K562 (cell line): Measurements from ENCODE around the gene CST6. TPM values are rescaled to one million over a fixed set of nuclear protein-coding genes. Genes with fewer than 3 reads are reported as not detected.

Experiments used
- CBX1 ChIP-seq: sonication (generic); IDR thresholded peaks from 2 replicates; pipeline ENCODE4 v1.6.1; 2016; ENCODE audit warnings: antibody characterized with exemption, low read depth, mild to moderate bottlenecking
- CEBPB ChIP-seq: fragments of 450-650 bp; IDR thresholded peaks from 2 replicates; pipeline ENCODE4 v1.6.1; 2016; ENCODE audit warnings: missing genetic modification characterization, missing compliant biosample characterization
- CREBBP ChIP-seq: IDR thresholded peaks from one replicate; pipeline ENCODE4 v1.6.1; 2012; ENCODE audit warnings: low read depth, mild to moderate bottlenecking, control low read depth, inconsistent platforms, low read length
- CTBP1 ChIP-seq: fragments of 450-650 bp; IDR thresholded peaks from 2 replicates; pipeline ENCODE4 v1.6.1; 2016; ENCODE audit warnings: borderline replicate concordance
- ESRRB ChIP-seq: fragments of 250-450 bp; sonication (Bioruptor Pico); IDR thresholded peaks from 2 replicates; pipeline ENCODE4 v1.5.0; 2020; ENCODE audit warnings: mild to moderate bottlenecking, moderate library complexity, borderline replicate concordance
- FOS ChIP-seq: IDR thresholded peaks from 3 replicates; pipeline ENCODE4 v1.6.1; 2011; ENCODE audit not compliant: insufficient read length; ENCODE audit errors: extremely low read depth
- GTF2E2 ChIP-seq: fragments of 200-800 bp; sonication (Bioruptor generic); IDR thresholded peaks from 2 replicates; pipeline ENCODE4 v1.6.1; 2016; ENCODE audit warnings: missing genetic modification characterization, missing compliant biosample characterization
- HINFP ChIP-seq: fragments of 450-650 bp; conservative IDR thresholded peaks from 2 replicates; pipeline ENCODE4 v1.6.1; 2016; ENCODE audit warnings: missing genetic modification characterization, low read depth, mild to moderate bottlenecking, control low read depth, missing compliant biosample characterization
- JUNB ChIP-seq: fragments of 450-650 bp; formaldehyde crosslinking; conservative IDR thresholded peaks from 2 replicates; pipeline ENCODE4 v1.4.0; 2020; ENCODE audit warnings: mild to moderate bottlenecking
- MIER1 ChIP-seq: fragments of 450-650 bp; IDR thresholded peaks from 2 replicates; pipeline ENCODE4 v1.6.1; 2016; ENCODE audit warnings: antibody characterized with exemption, mild to moderate bottlenecking, low read depth
- MXI1 ChIP-seq: IDR thresholded peaks from 2 replicates; pipeline ENCODE4 v1.6.1; 2011; ENCODE audit warnings: low read depth, mild to moderate bottlenecking, improper control_type of control experiment, low read length
- NONO ChIP-seq, 2 experiments: fragments of 200-400 bp in 1 of 2; fragments of 450-650 bp in 1 of 2; formaldehyde crosslinking in 1 of 2; IDR thresholded peaks; 2 replicates each; pipeline ENCODE4 v1.6.1; 2017; ENCODE audit warnings: low read depth in 2 of 2, mild to moderate bottlenecking in 2 of 2, moderate library complexity in 2 of 2, low read length in 1 of 2
- POLR2G ChIP-seq: fragments of 200-400 bp; formaldehyde crosslinking; IDR thresholded peaks from 2 replicates; pipeline ENCODE4 v1.6.1; 2017; ENCODE audit warnings: low read depth, mild to moderate bottlenecking, antibody characterized with exemption, low read length, moderate library complexity
- POLR3A ChIP-seq: IDR thresholded peaks from 2 replicates; pipeline ENCODE4 v1.6.1; 2011; ENCODE audit warnings: borderline replicate concordance, mild to moderate bottlenecking, moderate library complexity; ENCODE audit not compliant: insufficient read length, insufficient read depth; ENCODE audit errors: extremely low read depth
- RHOXF2B ChIP-seq: fragments of 250-450 bp; sonication (Bioruptor Pico); conservative IDR thresholded peaks from 2 replicates; pipeline ENCODE4 v1.5.1; 2021
- SAFB2 ChIP-seq: fragments of 200-400 bp; formaldehyde crosslinking; IDR thresholded peaks from 2 replicates; pipeline ENCODE4 v1.6.1; 2018; ENCODE audit warnings: borderline replicate concordance, low read length, low read depth, moderate library complexity; ENCODE audit not compliant: severe bottlenecking
- SMAD3 ChIP-seq: fragments of 450-650 bp; formaldehyde crosslinking; conservative IDR thresholded peaks from 2 replicates; pipeline ENCODE4 v1.4.0; 2020; ENCODE audit warnings: mild to moderate bottlenecking
- SMARCC2 ChIP-seq: fragments of 450-650 bp; IDR thresholded peaks from 2 replicates; pipeline ENCODE4 v1.6.1; 2017; ENCODE audit warnings: antibody characterized with exemption, moderate library complexity, mild to moderate bottlenecking, low read depth
- SRF ChIP-seq, 2 experiments: fragments of 250-450, 450-650 bp in 1 of 2; sonication (Bioruptor Pico) in 1 of 2; sonication (generic) in 1 of 2; formaldehyde crosslinking; IDR thresholded peaks; 2 replicates each; pipeline versions ENCODE4 v1.5.0 to v1.5.1; 2020 to 2022; ENCODE audit warnings: mild to moderate bottlenecking in 1 of 2, missing genetic modification reagents in 1 of 2
- STAT5B ChIP-seq: fragments of 250-450 bp; sonication (Bioruptor Pico); IDR thresholded peaks from 2 replicates; pipeline ENCODE4 v1.8.0; 2021; ENCODE audit warnings: mild to moderate bottlenecking, inconsistent platforms
- ZBTB34 ChIP-seq: fragments of 250-450 bp; sonication (Bioruptor Pico); IDR thresholded peaks from 2 replicates; pipeline ENCODE4 v1.8.0; 2021; ENCODE audit warnings: mild to moderate bottlenecking, moderate library complexity
- ZMIZ1 ChIP-seq, 2 experiments: fragments of 150-350 bp in 1 of 2; IDR thresholded peaks; 2 replicates each; pipeline ENCODE4 v1.6.1; 2012 to 2016; ENCODE audit warnings: low read depth in 2 of 2, low read length in 2 of 2, mild to moderate bottlenecking in 1 of 2, moderate library complexity in 1 of 2
- polyA plus RNA-seq, 8 experiments: library from polyadenylated mRNA; depleted of rRNA in 4 of 8; stranded (reverse) in 5 of 8; unstranded in 3 of 8; fragments of >200 nt; fragmentation: Nextera tagmentation in 2 of 8; fragmentation: Illumina TruSeq in 1 of 8; extraction: Ambion mirVana in 2 of 8; extraction: Trizol in 1 of 8; gene quantifications; 2 replicates each; pipeline versions ENCODE4 v1.2.1 to v1.2.3, GENCODE V29; 2011 to 2014; ENCODE audit warnings: inconsistent platforms in 1 of 8, missing spikeins in 1 of 8
- total RNA-seq, 7 experiments: library from RNA; depleted of rRNA in 6 of 7; stranded (reverse); fragments of >200 nt in 6 of 7; fragmentation: Illumina TruSeq in 2 of 7; extraction: Trizol in 2 of 7; gene quantifications; 2 replicates each; pipeline versions ENCODE4 v1.2.1 to v1.2.3, GENCODE V29; 2011 to 2021; ENCODE audit warnings: low replicate concordance in 1 of 7

Gene CST6
- total and polyA plus RNA-seq, 9 of the 15 experiments (the other 6 are each of a cell fraction or from before 2014, with no cell fraction given), result not detected

DNA sequence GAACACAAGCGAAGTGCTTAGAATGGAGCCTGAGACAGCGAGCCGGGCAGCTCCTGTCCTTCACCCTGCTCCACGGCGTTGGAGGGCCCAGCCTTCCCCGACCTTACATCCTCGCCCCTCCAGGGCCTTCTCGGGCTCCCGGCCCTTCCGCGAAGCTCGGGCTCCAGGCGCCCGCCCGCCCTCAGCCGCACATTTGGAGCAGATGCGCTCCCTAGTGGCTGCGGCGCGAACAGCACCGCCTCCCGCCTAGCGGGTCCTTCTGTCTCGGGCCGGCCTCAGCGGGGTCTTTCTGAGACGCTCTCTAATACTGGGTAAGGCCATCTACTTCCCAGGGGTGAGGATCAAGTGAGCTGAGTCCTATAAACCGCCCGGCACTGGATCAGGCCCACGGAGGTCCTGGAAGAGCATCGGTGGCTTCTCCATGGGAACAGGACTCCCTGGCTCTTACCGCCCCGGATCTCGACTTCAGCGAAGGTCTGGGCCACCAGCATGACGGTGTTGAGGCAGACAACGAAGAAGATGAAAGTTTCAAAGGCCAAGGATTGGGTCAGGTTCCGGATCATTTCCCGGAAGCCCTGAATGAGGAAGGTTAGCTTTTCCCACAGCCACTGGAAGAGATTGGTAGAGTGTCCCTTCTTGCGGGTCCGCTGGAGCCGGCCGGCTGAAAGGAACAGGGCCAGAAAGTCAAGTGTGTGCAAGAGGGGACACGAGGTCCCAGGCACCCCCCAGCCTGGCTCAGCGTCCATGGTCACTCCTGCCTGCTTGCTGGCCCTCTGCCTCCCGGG is 10.8 kb downstream of the CST6 start (continued):
- TF ChIP-seq JUNB (CRISPR knock-in tag) (no peak), RHOXF2B (no peak), ZMIZ1 (IDR thresholded peaks at IDR 0.05; ENCODE audit: low read depth in 2 of 2, low read length in 2 of 2) (peak in 1 of 2 experiments; percentile 44; a peak in 1 of 4 replicates), CEBPB (tag) (no peak), HINFP (tag) (no peak), SRF (CRISPR knock-in tag; IDR thresholded peaks at IDR 0.05) (peak in 1 of 2 experiments; percentile 59; a peak in 1 of 4 replicates), CTBP1 (peak; percentile 45; the same call in 1 of the 2 replicates), SMARCC2 (no peak), MIER1 (no peak), POLR2G (peak; percentile 82), NONO (IDR thresholded peaks at IDR 0.05; ENCODE audit: low read depth in 2 of 2, low read length in 1 of 2) (peak in 1 of 2 experiments; percentile 49; a peak in 1 of 4 replicates), ESRRB (CRISPR knock-in tag) (no peak), SAFB2 (no peak), POLR3A (no peak), MXI1 (no peak), FOS (no peak), ZBTB34 (CRISPR knock-in tag) (no peak), SMAD3 (CRISPR knock-in tag) (no peak), CREBBP (no peak), STAT5B (CRISPR knock-in tag) (no peak), CBX1 (no peak), GTF2E2 (tag) (no peak)
